PC-3 (cell line): Measurements from ENCODE around the gene PTRH1. TPM values are rescaled to one million over a fixed set of nuclear protein-coding genes. Genes with fewer than 3 reads are reported as not detected.

Experiments used
- ATAC-seq: fragments of 200-7000 bp; cut with Tn5 transposase; 2 replicates; pipeline ENCODE4 v1.9.1; 2020; ENCODE audit warnings: mild to moderate bottlenecking, moderate library complexity
- Bru-seq: library from RNA; stranded (reverse); fragments of 400-500 nt; gene quantifications from one replicate; lab custom pipeline; 2021; lab: Mats Ljungman, UMichigan
- BruChase-seq, 2 experiments: library from RNA; stranded (reverse); fragments of 400-500 nt; gene quantifications; one replicate each; lab custom pipeline; 2021; lab: Mats Ljungman, UMichigan
- BruUV-seq: library from RNA; stranded (reverse); fragments of 400-500 nt; replicated peaks from 2 replicates; lab custom pipeline; 2021; lab: Mats Ljungman, UMichigan
- CTCF ChIA-PET: fragments of 300-600 bp; sonication (Branson Sonifier 250); formaldehyde crosslinking; loops from one replicate; lab custom pipeline; 2022; ENCODE audit warnings: antibody characterized with exemption; lab: Charles Lee
- POLR2A ChIA-PET: fragments of 300-600 bp; sonication (Branson Sonifier 250); formaldehyde crosslinking; loops from one replicate; lab custom pipeline; 2022; ENCODE audit warnings: antibody characterized with exemption; ENCODE audit not compliant: unreplicated experiment; lab: Charles Lee
- DNase-seq: peaks from one replicate; pipeline ENCODE4 v3.0.0-alpha.2; 2015
- H2AFZ ChIP-seq: fragments of 300-600 bp; sonication (generic); 2 replicates; pipeline ENCODE4 v1.6.0; 2016; ENCODE audit warnings: antibody characterized with exemption, low read length
- H3F3A ChIP-seq: fragments of 300-600 bp; sonication (generic); one replicate; pipeline ENCODE4 v1.6.0; 2017; ENCODE audit warnings: antibody characterized with exemption, low read length, control low read depth, mild to moderate bottlenecking; ENCODE audit not compliant: unreplicated experiment
- H3K27ac ChIP-seq: fragments of 300-600 bp; sonication (generic); 2 replicates; pipeline ENCODE4 v1.5.1; 2016; ENCODE audit warnings: mild to moderate bottlenecking, low read length
- H3K27me3 ChIP-seq: fragments of 300-600 bp; sonication (generic); 2 replicates; pipeline ENCODE4 v1.6.1; 2016; ENCODE audit warnings: low read length, mixed read lengths
- H3K36me3 ChIP-seq: fragments of 300-600 bp; sonication (generic); 2 replicates; pipeline ENCODE4 v1.6.1; 2016; ENCODE audit warnings: low read depth, mixed run types, low read length, mixed read lengths
- H3K4me1 ChIP-seq: fragments of 300-600 bp; sonication (generic); 2 replicates; pipeline ENCODE4 v1.5.1; 2016; ENCODE audit warnings: low read length; ENCODE audit not compliant: insufficient read depth
- H3K4me2 ChIP-seq: fragments of 300-600 bp; sonication (generic); 2 replicates; pipeline ENCODE4 v1.6.0; 2016; ENCODE audit warnings: low read length
- H3K4me3 ChIP-seq: fragments of 300-600 bp; sonication (generic); 2 replicates; pipeline ENCODE4 v1.5.1; 2016; ENCODE audit warnings: mild to moderate bottlenecking, low read length, mixed read lengths
- H3K79me2 ChIP-seq: fragments of 300-600 bp; sonication (generic); 2 replicates; pipeline ENCODE4 v1.6.1; 2017; ENCODE audit warnings: low read length, mixed read lengths
- H3K9ac ChIP-seq: fragments of 300-600 bp; sonication (generic); 2 replicates; pipeline ENCODE4 v1.6.0; 2016; ENCODE audit warnings: mild to moderate bottlenecking, low read length
- H3K9me2 ChIP-seq: fragments of 300-600 bp; sonication (generic); replicated peaks from 2 replicates; pipeline ENCODE4 v1.6.1; 2016; ENCODE audit warnings: mixed run types, low read length, mixed read lengths
- H3K9me3 ChIP-seq: fragments of 300-600 bp; sonication (generic); 2 replicates; pipeline ENCODE4 v1.6.1; 2016; ENCODE audit warnings: low read length, mixed read lengths
- H4K20me1 ChIP-seq: fragments of 300-600 bp; sonication (generic); 2 replicates; pipeline ENCODE4 v1.6.1; 2016; ENCODE audit warnings: low read length, mixed read lengths
- EZH2 ChIP-seq: fragments of 300-600 bp; sonication (generic); IDR thresholded peaks from one replicate; pipeline ENCODE4 v1.6.1; 2017; ENCODE audit warnings: antibody characterized with exemption, mild to moderate bottlenecking, low read length; ENCODE audit not compliant: unreplicated experiment
- EZH2phosphoT487 ChIP-seq: fragments of 300-600 bp; sonication (generic); IDR thresholded peaks from 2 replicates; pipeline ENCODE4 v1.6.1; 2018; ENCODE audit warnings: mild to moderate bottlenecking, antibody characterized with exemption, low read length, borderline replicate concordance
- intact Hi-C: fragments of 100-400 bp; cut with micrococcal nuclease; formaldehyde crosslinking; loops from 2 replicates; pipeline ENCODE4 v1.9.0; 2023
- long read RNA-seq: library from polyadenylated mRNA; unstranded; transcript quantifications from one replicate; pipeline ENCODE4 v2.0.0, GENCODE V29; 2021; ENCODE audit not compliant: unreplicated experiment
- total RNA-seq: library from RNA; depleted of rRNA; stranded (reverse); fragments of >200 nt; gene quantifications from 2 replicates; pipeline ENCODE4 v1.2.3, GENCODE V29; 2014; rRNA removed
- TF ChIP-seq, protein P1 (sequence below): fragments of 300-600 bp; sonication (generic); conservative IDR thresholded peaks from 2 replicates; pipeline ENCODE4 v1.5.1; 2017; ENCODE audit warnings: antibody characterized with exemption, low read depth, mild to moderate bottlenecking, low read length

The PTRH1 gene, protein sequence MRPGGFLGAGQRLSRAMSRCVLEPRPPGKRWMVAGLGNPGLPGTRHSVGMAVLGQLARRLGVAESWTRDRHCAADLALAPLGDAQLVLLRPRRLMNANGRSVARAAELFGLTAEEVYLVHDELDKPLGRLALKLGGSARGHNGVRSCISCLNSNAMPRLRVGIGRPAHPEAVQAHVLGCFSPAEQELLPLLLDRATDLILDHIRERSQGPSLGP
- total RNA-seq (38.1 and 45.3 TPM in 2 replicates), Bru-seq, nascent RNA (percentile 48 among the genes with signal in this experiment), BruChase-seq, experiment 1, labeled RNA remaining after a 6-hour chase (percentile 47 among the genes with signal in this experiment), BruChase-seq, experiment 2, labeled RNA remaining after a 2-hour chase (percentile 50 among the genes with signal in this experiment)
- long read RNA-seq, transcript PTRH1-208 (5 exons, 814 nt): major isoform, 7 of 25 reads
- long read RNA-seq, partial matches to known transcripts: 2 of 25 reads
- long read RNA-seq, other reads (novel, unspliced or antisense): 16 of 25 reads

DNA sequence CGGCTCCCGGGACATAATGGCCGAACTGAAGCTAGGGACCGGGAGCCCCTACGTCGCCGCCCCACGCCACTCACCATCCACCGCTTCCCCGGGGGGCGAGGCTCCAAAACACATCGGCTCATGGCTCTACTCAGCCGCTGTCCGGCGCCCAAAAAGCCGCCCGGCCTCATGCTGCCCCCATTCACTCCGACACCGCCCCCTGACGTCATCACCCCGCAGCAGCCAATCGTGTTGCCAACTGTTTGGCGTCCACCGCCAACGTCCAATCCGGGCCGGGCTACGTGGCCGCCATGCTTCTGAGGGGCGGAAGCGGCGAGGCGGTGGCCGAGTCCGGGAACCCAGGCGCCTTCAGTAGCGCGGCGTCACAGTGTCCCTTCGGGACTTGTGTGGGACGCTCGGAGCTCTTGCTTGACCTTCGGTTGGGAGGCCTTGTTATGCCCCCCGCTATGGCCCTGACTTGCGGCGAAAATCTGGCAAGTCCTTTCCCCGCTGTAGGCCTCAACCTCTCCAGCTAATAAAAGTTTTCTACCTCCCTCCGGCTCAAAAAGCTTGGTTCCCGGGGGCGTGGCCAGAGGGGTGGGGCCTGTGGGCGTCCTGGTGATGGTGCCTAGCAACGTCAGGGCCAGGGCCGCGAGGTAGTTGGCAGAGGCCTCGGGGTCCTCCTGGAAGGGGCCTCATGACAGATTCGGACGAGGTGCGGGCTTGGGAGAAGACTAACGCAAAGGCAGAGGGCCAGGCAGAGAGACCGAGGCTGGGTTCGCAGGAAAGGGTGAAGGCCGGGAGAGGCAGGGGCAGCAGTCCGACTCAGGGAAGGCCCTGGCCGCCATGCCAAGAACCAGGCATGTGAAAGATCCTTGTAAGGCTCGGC lies at the start of gene PTRH1, which contains the start of gene TTC16:
Gene PTRH1, minus strand, starts transcription at position 194 of the 868 bp plus-strand sequence. Its CDS starts 24 bp downstream, at position 170.
Gene TTC16, plus strand, starts transcription at position 610 of the 868 bp plus-strand sequence. Its CDS starts 67 bp downstream, at position 677.
- Histone ChIP-seq H3K27me3 (no peaks in the 10 kb centered on the region), H3F3A (no peaks in the 10 kb centered on the region), H3K9me2 (no peaks in the 10 kb centered on the region), H3K36me3 (no peaks in the 10 kb centered on the region), H3K9me3 (no peaks in the 10 kb centered on the region), H2AFZ (peak within 1 kb of the TSS; percentile 86), H3K4me3 (peak within 1 kb of the TSS; percentile 97), H3K4me2 (peak within 1 kb of the TSS; percentile 98), H3K79me2 (peaks cover 16% of the 10 kb centered on the region), H4K20me1 (no peaks in the 10 kb centered on the region), H3K27ac (peak within 1 kb of the TSS; percentile 21; the same call in 1 of the 2 replicates), H3K9ac (peak within 1 kb of the TSS; percentile 83), H3K4me1 (peaks cover 5% of the 10 kb centered on the region; the same call in 1 of the 2 replicates)
- peak; percentile 94 for DNase-seq
- CTCF ChIA-PET: interaction anchor here (1.0 kb wide), 1 partner anchor 19 kb away, joined by 7 read pairs; the partner anchor contains the start of gene TOR2A
- intact Hi-C loops: no loop called here
- BruUV-seq: TSS peak; percentile 72
- POLR2A ChIA-PET: no interaction called here
- TF ChIP-seq, protein P1, sequence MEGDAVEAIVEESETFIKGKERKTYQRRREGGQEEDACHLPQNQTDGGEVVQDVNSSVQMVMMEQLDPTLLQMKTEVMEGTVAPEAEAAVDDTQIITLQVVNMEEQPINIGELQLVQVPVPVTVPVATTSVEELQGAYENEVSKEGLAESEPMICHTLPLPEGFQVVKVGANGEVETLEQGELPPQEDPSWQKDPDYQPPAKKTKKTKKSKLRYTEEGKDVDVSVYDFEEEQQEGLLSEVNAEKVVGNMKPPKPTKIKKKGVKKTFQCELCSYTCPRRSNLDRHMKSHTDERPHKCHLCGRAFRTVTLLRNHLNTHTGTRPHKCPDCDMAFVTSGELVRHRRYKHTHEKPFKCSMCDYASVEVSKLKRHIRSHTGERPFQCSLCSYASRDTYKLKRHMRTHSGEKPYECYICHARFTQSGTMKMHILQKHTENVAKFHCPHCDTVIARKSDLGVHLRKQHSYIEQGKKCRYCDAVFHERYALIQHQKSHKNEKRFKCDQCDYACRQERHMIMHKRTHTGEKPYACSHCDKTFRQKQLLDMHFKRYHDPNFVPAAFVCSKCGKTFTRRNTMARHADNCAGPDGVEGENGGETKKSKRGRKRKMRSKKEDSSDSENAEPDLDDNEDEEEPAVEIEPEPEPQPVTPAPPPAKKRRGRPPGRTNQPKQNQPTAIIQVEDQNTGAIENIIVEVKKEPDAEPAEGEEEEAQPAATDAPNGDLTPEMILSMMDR: no peak
- TF ChIP-seq EZH2 (no peak), EZH2phosphoT487 (no peak)
- ATAC-seq: peak; percentile 92

DNA sequence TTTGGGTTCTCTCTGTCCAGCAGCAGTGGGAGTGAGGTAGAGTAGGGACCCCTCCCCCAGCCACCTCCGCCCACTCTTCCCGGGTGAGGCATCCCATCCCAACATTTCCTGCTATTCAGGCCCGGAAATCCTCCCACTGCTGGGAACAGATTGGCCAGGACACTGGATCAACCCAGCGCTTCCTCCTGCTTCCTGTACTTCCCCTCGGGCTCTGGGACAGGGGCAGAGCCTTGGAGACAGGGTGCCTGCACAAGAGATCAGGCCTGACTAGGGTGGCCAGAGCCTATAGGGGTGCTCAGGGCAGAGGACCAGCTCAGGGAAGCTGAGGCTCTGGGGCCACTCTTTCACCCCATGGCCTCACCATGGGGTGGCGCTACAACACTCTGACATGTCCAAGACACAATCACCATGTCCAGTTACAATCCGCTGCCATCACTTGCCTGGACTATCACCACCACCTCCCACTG lies 48.5 kb upstream of the PTRH1 start:
- POLR2A ChIA-PET: no interaction called here
- H4K20me1 ChIP-seq: no peaks in the 10 kb centered on the region
- H3K79me2 ChIP-seq: no peaks in the 10 kb centered on the region
- H3F3A ChIP-seq: no peaks in the 10 kb centered on the region
- no peak for ATAC-seq
- no peaks in the 10 kb centered on the region for H3K4me1 ChIP-seq
- CTCF ChIA-PET: interaction anchor here (0.6 kb wide), 1 partner anchor 327 kb away, joined by 3 read pairs; no protein-coding TSS in a partner anchor
- no peaks in the 10 kb centered on the region for H3K27me3 ChIP-seq
- BruUV-seq: no TSS peak
- no peak for DNase-seq
- H3K9ac ChIP-seq: no peak overlapping the region
- H3K4me2 ChIP-seq: no peak overlapping the region
- no peak overlapping the region for H3K27ac ChIP-seq
- no peak overlapping the region for H3K4me3 ChIP-seq
- H3K9me2 ChIP-seq: no peaks in the 10 kb centered on the region
- intact Hi-C loops: no loop called here
- H3K9me3 ChIP-seq: no peaks in the 10 kb centered on the region
- TF ChIP-seq EZH2 (no peak), EZH2phosphoT487 (no peak)
- TF ChIP-seq, protein P1: peak; percentile 27; the same call in 1 of the 2 replicates
- H2AFZ ChIP-seq: no peak overlapping the region
- no peaks in the 10 kb centered on the region for H3K36me3 ChIP-seq
